HG03520 (cell line): ENCODE measurements around the gene HAO2.
"Not testable (repeated sequence)": the region's sequence is repeated elsewhere in the genome, so short reads cannot be mapped to it uniquely, and the experiment has no call there.

Experiments used
- ATAC-seq: cut with Tn5 transposase; IDR thresholded peaks from one replicate; pipeline ENCODE4 v1.9.1; 2021; ENCODE audit warnings: mild to moderate bottlenecking, moderate library complexity; ENCODE audit not compliant: unreplicated experiment

Gene HAO2

DNA sequence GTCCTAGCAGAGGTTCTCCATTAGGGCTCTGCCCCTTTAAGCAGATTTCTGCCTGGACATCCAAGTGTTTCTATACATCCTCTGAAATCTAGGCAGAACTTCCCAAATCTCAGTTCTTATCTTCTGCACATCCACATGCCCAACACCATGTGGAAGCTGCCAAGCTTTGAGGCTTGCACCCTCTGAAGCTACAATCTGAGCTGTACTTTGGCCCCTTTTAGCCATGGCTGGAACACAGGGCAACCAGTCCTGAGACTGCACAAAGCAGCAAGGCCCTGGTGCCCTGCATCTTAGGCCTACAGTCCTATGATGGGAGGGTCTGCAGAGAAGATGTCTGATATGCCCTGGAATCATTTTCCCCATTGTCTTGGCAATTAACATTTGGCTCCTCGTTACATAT is 8.0 kb downstream of the HAO2 start:
- no peak for ATAC-seq

- ATAC-seq = not testable (repeated sequence)
Observed at GRCh38 chr1:119377594-119377993, 9.0 kb downstream of the HAO2 start.

GRCh38 chr1:119379117-119379516 is 10.5 kb downstream of the HAO2 start:
- ATAC-seq = no peak

DNA sequence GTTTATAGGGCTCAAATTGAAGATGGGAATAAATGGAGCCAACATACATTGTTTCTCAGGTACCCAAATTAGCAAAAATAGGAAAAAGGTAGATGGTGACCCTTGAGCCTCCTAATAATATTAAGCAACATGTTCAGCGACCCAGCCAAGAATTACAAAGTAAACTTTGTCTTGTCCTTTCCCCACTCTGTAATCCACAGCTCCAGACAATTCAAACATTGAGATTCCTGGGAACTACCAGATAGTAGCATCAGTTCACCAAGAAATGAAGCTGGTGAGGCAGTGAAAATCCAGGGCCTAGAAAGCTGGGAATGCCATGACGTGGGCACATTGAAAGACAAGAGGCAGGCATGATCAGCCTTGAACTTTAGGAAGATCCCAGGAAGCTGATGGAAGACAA is 11.7 kb downstream of the HAO2 start:
- ATAC-seq = no peak

DNA sequence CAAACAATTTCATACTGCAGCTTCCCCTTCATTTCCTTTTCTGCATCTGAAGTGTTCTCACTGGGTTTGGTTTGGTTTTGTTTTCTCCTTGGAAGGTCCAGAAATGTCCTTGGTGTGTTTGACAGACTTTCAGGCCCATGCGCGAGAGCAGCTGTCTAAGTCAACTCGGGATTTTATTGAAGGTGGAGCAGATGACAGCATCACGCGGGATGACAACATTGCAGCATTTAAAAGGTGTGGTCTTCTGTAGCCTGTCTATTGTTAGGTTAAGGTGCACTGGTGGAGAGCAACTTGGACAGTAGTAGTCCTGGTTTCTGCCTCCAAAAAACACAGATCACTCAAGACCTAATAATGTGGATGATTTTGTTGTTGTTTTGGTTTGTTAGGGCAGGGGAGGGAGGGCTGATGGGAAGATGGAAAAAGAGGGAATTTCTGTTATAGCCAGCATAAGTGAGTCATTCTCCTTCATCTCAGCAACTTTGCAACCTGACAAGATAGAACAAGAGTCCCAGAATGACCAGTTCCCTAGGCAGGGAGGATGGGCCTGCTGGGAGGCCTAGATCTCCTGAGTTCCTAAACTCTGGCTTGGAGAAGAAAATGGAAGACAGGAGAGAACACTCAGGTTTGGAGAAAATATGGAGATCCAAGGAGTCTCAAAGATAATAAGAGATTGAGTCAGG is 12.5 kb downstream of the HAO2 start:
- no peak for ATAC-seq

GRCh38 chr1:119384591-119384990 is 16.0 kb downstream of the HAO2 start:
- no peak for ATAC-seq

DNA sequence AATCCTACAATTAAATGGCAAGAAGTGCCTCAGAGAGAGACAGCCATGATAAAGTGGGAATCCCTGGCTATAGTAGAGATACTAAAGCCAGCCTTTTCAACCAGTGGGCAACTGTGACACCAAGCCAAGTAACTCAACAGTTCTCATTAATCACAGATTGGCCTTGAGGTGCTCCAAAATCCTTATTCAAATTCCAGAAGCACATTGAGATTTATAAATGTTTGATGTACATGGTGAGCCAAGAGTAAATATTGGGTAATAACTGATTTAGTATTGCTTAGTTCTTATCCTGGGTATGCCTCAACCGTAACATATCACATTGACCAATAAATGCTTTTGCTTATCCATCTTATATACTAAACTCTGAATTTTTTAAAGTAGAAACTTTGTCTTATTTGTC is 17.1 kb downstream of the HAO2 start:
- no peak for ATAC-seq

DNA sequence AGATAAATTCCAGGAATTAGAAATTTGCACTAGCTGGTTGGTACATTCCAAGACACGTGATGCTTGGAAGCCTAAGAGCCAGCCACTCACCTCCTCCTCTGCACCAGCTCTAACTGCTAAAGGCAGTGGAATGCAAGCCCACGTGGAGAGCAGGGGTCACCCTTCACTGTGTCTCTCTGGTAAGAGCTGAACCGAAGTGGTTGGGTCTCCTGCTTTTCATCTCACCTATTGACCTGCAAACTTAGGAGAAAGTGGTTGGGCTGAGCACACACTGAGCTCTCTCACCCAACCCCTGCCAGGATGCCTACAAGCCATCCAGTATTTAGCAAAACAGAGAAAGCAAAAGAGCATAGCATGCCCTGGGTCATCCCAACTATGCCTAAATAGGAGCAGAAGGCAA is 19.3 kb downstream of the HAO2 start:
- ATAC-seq = no peak

DNA sequence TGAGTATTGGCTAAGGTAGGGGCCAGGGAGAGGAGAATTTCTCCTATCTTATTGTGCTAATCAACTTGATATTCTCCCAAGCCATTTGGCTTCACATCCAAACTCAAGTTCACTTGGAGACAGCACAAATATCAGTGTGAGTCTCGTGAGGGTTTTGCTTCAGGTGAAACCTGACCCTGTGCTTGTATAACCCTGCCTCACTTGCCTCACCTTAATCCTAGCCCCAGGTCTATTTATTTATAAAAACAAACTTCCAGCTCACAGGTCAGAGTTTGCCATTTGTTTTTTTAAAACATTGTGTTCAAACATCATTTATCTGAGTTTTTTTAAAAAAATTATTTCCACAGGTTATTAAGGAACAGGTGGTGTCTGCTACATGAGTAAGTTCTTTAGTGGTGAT is 19.9 kb downstream of the HAO2 start:
- no peak for ATAC-seq

DNA sequence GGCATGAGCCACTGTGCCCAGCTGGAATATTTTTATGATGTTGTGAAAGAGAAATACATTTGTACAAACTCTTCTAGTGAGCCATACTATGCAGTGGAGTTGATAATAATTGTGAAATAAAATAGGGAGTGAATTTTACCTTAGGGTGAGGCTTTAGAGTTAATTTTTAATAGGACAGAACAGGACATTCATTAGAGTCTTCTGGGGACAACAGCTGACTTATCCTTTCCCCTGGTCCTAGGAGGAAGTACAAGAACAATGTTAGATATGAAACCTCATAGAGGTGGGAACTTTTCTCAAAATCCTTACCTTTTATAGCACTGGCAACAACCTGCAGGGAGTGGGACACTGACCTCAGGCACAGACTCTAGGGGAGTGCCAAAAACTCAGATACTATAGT is 21.9 kb downstream of the HAO2 start:
- ATAC-seq = no peak

DNA sequence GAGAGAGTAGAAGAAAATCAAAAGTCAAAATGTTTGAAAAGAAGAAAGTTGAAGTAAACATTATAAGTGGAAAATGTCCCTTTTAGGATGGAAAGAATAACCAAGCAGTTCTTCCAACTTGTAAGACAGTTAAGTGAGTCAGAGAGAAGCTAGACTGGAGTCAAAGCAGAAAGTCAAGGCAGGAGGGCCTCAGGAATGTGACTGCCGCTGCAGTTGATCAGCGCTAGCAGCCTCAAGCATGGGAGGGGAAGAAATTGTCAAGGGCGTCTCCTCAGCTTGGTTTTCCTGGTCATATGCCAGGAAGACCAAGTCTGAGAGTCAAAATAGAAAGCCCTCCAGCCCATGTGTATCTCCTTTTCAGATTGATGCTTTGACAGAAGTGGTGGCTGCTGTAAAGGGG is 23.2 kb downstream of the HAO2 start:
- no peak for ATAC-seq

GRCh38 chr1:119394085-119394484 is 25.5 kb downstream of the HAO2 start:
- no peak for ATAC-seq

DNA sequence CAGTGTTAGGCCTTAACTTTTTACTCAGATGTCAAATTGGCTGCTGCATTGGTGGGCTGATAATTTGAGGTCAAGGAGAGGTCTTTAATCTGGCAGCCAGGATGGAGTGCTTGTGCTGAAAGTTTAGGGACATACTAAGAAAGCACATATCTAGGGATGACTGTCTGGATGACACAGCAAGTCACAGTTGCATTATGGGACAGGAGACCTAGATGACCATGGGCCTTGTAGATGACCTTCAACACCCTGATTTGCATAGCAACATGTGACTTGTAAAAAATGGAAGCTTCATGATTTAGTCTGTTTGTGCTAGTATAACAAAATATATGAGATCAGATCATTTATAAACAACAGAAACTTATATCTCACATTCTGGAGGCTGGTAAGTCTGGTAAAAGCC is 28.4 kb downstream of the HAO2 start:
- ATAC-seq = no peak

- no peak for ATAC-seq
Observed at GRCh38 chr1:119397986-119398385, 29.4 kb downstream of the HAO2 start.

DNA sequence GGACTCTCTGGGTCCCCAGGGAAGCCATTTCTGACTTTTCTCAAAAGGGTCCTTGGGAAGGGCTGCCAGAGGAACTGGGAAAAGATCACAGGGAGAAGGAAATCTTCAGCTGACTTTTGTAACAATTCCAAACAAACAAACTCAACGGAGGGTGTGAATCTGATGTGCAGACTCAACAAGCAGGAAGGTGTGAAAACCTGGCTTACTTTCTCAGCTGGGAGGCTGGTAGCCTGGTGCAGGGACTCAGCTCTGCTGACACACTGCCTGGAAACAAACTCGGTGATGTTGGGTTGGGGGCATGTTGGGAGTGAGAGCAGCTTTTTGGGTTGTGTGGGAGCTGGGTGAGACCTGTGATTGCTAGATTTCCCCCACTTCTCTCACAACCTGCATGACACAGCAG is 36.2 kb downstream of the HAO2 start:
- ATAC-seq = no peak

GRCh38 chr1:119409731-119410130 is 41.1 kb downstream of the HAO2 start:
- ATAC-seq = no peak

- ATAC-seq = no peak
Observed at GRCh38 chr1:119410961-119411360, 42.4 kb downstream of the HAO2 start.

GRCh38 chr1:119414950-119415349 is 46.4 kb downstream of the HAO2 start, which contains the start of gene HSD3B2:
HSD3B2 (plus strand) TSS chr1:119415150; CDS start chr1:119415420, 270 bp downstream.
- no peak for ATAC-seq

GRCh38 chr1:119416006-119416640 is 47.5 kb downstream of the HAO2 start:
- no peak for ATAC-seq

DNA sequence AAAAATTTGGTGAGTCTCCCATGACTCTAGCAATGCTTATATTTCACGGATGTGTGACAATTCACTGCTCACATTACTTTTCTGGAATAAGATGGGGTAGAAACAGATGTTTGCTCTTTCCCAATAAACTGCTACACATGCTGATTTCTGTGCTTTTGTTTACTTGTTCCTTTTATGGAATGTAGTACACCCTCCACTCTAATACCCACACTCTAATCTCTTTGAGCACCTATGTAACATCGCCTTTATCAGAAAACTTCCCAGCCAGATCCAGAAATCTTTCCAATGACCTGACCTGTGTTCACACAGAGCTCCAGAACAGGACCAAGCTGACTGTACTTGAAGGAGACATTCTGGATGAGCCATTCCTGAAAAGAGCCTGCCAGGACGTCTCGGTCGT is 50.5 kb downstream of the HAO2 start:
- ATAC-seq = no peak

- ATAC-seq = no peak
Observed at GRCh38 chr1:119420638-119421037, 52.1 kb downstream of the HAO2 start.

- no peak for ATAC-seq
Observed at GRCh38 chr1:119422631-119423030, 54.0 kb downstream of the HAO2 start.

GRCh38 chr1:119428991-119429390 is 60.4 kb downstream of the HAO2 start:
- no peak for ATAC-seq
